Sigmoid colon (tissue), 7 donors: ENCODE results near the gene LRRC73. TPM values are rescaled to one million over a fixed set of nuclear protein-coding genes. Genes with fewer than 3 reads are reported as not detected.

ENCODE experiments used
- DNase-seq: peaks from one replicate; pipeline ENCODE4 v3.0.0-alpha.2; 2019
- H3K27ac ChIP-seq, 4 donors: fragments of 200-600 bp; sonication (generic); one replicate each; pipeline ENCODE4 v1.5.1; 2016 to 2019; ENCODE audit warnings: mild to moderate bottlenecking in 1 of 4
- H3K27me3 ChIP-seq, 3 donors: fragments of 200-600 bp; sonication (generic); one replicate each; pipeline ENCODE4 v1.5.1; 2019; ENCODE audit warnings: mild to moderate bottlenecking in 1 of 3
- H3K36me3 ChIP-seq, 4 donors: fragments of 200-600 bp; sonication (generic); one replicate each; pipeline ENCODE4 v1.5.1; 2016 to 2019
- H3K4me1 ChIP-seq, 4 donors: fragments of 200-600 bp; sonication (generic); one replicate each; pipeline ENCODE4 v1.5.1; 2017 to 2019
- H3K4me3 ChIP-seq, 4 donors: fragments of 200-600 bp; sonication (generic); one replicate each; pipeline ENCODE4 v1.5.1; 2017 to 2019; ENCODE audit warnings: mild to moderate bottlenecking in 2 of 4, moderate library complexity in 1 of 4
- H3K9me3 ChIP-seq, 4 donors: fragments of 200-600 bp in 3 of 4; sonication (generic) in 3 of 4; one replicate each; pipeline versions ENCODE4 v1.5.1 to v1.6.1; 2013 to 2019
- EP300 ChIP-seq, 4 donors: sonication (generic); formaldehyde crosslinking; IDR thresholded peaks; one replicate each; pipeline ENCODE4 v1.6.1; 2017; ENCODE audit warnings: antibody characterized with exemption in 4 of 4
- POLR2A ChIP-seq, 2 donors: fragments of 450-650 bp; IDR thresholded peaks; one replicate each; pipeline ENCODE4 v1.6.1; 2016; ENCODE audit warnings: antibody characterized with exemption in 2 of 2, mild to moderate bottlenecking in 2 of 2, moderate library complexity in 2 of 2
- POLR2AphosphoS5 ChIP-seq, 4 donors: sonication (generic); formaldehyde crosslinking; IDR thresholded peaks; one replicate each; pipeline ENCODE4 v1.6.1; 2017; ENCODE audit warnings: antibody characterized with exemption in 4 of 4
- WGBS, 2 donors: extraction: QIAGEN DNeasy Blood & Tissue Kit; methylation state at CpG; one replicate each; pipeline ENCODE4 v1.1.7; 2013; 5-methylcytosine and 5-hydroxymethylcytosine counted together
- intact Hi-C: fragments of 100-400 bp; cut with DNase I; formaldehyde crosslinking; loops from one replicate; pipeline ENCODE4 v1.15.1; 2023
- polyA plus RNA-seq, 3 donors: library from polyadenylated mRNA; stranded (reverse); fragments of 200-250 nt; gene quantifications; one replicate each; pipeline ENCODE4 v1.2.3, GENCODE V29; 2013
- total RNA-seq, 4 donors: library from RNA; depleted of rRNA; stranded (reverse); fragments of >200 nt; gene quantifications; one replicate each; pipeline ENCODE4 v1.1.0, GENCODE V29; 2016
- TF ChIP-seq, protein P1 (sequence below), 4 experiments: fragments of 450-650 bp in 3 of 4; fragments of 200-600 bp in 1 of 4; IDR thresholded peaks; one replicate each; pipeline ENCODE4 v1.5.1; 2016 to 2019; ENCODE audit warnings: antibody characterized with exemption in 4 of 4, mild to moderate bottlenecking in 3 of 4, moderate library complexity in 2 of 4
- donor health status: healthy with polysubstance abuse.
- donor health status: Bipolar disorder and iron deficiency.
- donor health status: healthy.

LRRC73 gene
- total and polyA plus RNA-seq, 7 donors, result 0.33 to 1.1 (median 0.47) TPM; not detected in 2

DNA sequence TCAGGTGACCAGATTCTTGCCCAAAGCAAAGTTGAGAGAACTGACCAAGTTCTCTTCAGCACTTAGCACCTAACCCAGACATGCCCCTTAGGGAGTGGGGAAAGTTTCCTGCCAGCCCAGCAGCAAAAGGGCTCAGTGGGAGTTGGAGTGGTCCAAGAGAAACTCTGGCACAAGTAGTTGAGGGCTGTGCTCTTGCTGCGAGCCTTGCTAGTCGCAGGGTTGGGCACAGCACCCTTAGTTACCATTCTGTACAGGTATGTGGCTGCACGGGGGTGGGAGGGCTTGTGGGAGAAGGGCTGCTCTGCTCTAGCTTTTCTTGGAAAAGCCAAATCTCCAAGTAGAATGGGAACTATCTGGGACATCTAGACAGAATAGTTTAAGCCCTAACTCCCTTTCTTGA is 13.1 kb upstream of the LRRC73 start:
- Histone ChIP-seq H3K9me3 (no peaks in the 10 kb centered on the region), H3K4me3 (no peak overlapping the region), H3K27ac (no peak overlapping the region), H3K27me3 (no peaks in the 10 kb centered on the region), H3K4me1 (peaks cover 0 to 7% (median 5%) of the 10 kb centered on the region in 4 donors), H3K36me3 (peaks cover 52 to 93% (median 64%) of the 10 kb centered on the region in 4 donors)
- TF ChIP-seq POLR2AphosphoS5 (IDR thresholded peaks at IDR 0.05) (no peak), EP300 (IDR thresholded peaks at IDR 0.05) (no peak), POLR2A (IDR thresholded peaks at IDR 0.05) (no peak)
- TF ChIP-seq, protein P1, sequence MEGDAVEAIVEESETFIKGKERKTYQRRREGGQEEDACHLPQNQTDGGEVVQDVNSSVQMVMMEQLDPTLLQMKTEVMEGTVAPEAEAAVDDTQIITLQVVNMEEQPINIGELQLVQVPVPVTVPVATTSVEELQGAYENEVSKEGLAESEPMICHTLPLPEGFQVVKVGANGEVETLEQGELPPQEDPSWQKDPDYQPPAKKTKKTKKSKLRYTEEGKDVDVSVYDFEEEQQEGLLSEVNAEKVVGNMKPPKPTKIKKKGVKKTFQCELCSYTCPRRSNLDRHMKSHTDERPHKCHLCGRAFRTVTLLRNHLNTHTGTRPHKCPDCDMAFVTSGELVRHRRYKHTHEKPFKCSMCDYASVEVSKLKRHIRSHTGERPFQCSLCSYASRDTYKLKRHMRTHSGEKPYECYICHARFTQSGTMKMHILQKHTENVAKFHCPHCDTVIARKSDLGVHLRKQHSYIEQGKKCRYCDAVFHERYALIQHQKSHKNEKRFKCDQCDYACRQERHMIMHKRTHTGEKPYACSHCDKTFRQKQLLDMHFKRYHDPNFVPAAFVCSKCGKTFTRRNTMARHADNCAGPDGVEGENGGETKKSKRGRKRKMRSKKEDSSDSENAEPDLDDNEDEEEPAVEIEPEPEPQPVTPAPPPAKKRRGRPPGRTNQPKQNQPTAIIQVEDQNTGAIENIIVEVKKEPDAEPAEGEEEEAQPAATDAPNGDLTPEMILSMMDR (IDR thresholded peaks at IDR 0.05), result no peak
- DNase-seq, result no peak
- WGBS, 2 donors, result 95 to 97% methylated on average over 3 of the region's 3 CpGs
- intact Hi-C loops, result no loop called here

DNA sequence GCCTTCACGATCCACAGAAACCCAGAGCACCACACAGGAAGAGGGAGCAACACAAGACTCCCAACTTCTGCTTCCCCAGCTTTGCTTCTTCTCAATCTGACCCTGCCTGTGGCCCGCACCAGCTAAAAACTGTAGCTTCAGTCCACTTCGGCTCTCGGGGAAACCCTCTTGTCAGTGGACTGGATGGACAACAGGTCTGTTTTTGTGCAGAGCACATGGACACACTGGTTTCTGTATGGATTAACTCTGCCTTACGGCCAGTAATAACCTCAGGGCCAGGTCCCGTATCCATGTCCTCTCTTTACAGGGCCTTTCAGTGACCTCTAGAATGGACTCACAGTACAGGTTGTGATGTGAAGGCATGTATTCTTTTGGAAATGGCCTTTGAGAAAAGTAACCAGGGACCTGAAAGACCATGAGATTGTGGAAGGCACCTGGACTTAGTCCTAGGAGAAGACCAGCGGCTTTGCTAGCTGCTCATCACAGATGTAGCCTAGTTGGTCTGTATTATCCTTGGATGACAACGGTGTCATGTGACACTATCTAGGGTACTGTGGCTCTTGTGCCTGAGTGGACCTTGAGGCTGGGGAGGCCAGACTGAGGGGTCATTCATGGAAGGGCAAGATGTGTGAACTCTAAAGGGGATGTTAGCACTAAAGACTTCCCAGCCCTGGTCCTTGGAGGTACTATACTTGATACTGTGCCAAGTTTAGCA is 12.6 kb upstream of the LRRC73 start:
- no peak for DNase-seq
- Histone ChIP-seq H3K36me3 (peaks cover 49 to 87% (median 59%) of the 10 kb centered on the region in 4 donors), H3K27me3 (no peaks in the 10 kb centered on the region), H3K9me3 (no peaks in the 10 kb centered on the region), H3K4me3 (no peak overlapping the region), H3K4me1 (peaks cover 0 to 13% (median 11%) of the 10 kb centered on the region in 4 donors), H3K27ac (no peak overlapping the region)
- intact Hi-C loops, result no loop called here
- WGBS, 2 donors, result 91 to 94% methylated on average over 8 of the region's 8 CpGs
- TF ChIP-seq EP300 (IDR thresholded peaks at IDR 0.05), result no peak
- no peak for TF ChIP-seq POLR2A (IDR thresholded peaks at IDR 0.05)
- TF ChIP-seq POLR2AphosphoS5 (IDR thresholded peaks at IDR 0.05), result no peak
- TF ChIP-seq, protein P1 (IDR thresholded peaks at IDR 0.05), result no peak

DNA sequence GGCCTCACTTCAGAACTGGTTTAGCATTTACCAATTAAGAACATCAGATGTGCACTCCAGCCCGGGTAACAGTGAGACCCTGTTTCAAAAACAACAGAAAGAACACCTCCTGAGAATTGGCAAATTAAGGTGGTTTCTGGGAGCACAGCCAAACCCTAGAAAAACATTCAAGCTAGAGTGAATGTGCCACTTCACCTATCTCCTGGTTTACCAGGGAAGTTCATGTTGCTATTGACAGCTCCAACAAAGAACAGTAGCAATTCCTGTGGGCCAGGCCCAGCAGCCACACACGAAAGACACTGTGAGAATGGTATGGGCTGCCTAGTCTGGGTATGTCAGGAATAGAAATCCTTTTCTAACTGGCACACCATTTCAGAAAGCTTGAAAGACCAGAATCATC is 11.7 kb upstream of the LRRC73 start:
- H3K36me3 ChIP-seq, result peaks cover 49 to 78% (median 51%) of the 10 kb centered on the region in 4 donors
- DNase-seq, result no peak
- H3K4me1 ChIP-seq, result peaks cover 0 to 16% (median 14%) of the 10 kb centered on the region in 4 donors
- no peaks in the 10 kb centered on the region for H3K27me3 ChIP-seq
- H3K9me3 ChIP-seq, result no peaks in the 10 kb centered on the region
- WGBS, 2 donors, result 79 to 92% methylated on average over 2 of the region's 2 CpGs
- H3K4me3 ChIP-seq, result no peak overlapping the region
- TF ChIP-seq, protein P1 (IDR thresholded peaks at IDR 0.05), result no peak
- TF ChIP-seq EP300 (IDR thresholded peaks at IDR 0.05), result no peak
- no peak for TF ChIP-seq POLR2AphosphoS5 (IDR thresholded peaks at IDR 0.05)
- no peak for TF ChIP-seq POLR2A (IDR thresholded peaks at IDR 0.05)
- no peak overlapping the region for H3K27ac ChIP-seq
- intact Hi-C loops, result no loop called here

DNA sequence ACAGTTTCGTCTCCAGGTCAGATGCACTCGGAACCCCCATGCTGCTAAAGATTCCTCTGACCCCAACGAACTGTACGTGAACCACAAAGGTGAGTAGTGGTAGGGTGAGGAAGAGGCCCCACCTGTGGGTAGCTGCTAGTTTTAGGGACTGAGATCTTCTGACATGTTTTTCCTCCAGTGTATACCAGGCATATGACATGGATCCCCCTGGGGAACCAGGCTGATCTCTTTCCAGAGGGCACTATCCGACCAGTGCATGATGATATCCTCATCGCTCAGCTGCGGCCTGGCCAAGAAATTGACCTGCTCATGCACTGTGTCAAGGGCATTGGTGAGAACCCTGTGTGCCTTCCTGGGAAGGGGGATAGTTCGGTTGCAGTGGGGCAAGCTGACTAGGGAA is 10.0 kb upstream of the LRRC73 start:
- DNase-seq, result no peak
- H3K27ac ChIP-seq, result no peak overlapping the region
- WGBS, 2 donors, result 94 to 97% methylated on average over 8 of the region's 8 CpGs
- TF ChIP-seq POLR2A (IDR thresholded peaks at IDR 0.05) (no peak), EP300 (IDR thresholded peaks at IDR 0.05) (no peak), POLR2AphosphoS5 (IDR thresholded peaks at IDR 0.05) (no peak)
- TF ChIP-seq, protein P1 (IDR thresholded peaks at IDR 0.05), result no peak
- H3K4me1 ChIP-seq, result peaks cover 0 to 30% (median 26%) of the 10 kb centered on the region in 4 donors
- intact Hi-C loops, result no loop called here
- no peak overlapping the region for H3K4me3 ChIP-seq
- H3K27me3 ChIP-seq, result no peaks in the 10 kb centered on the region
- H3K9me3 ChIP-seq, result no peaks in the 10 kb centered on the region
- peaks cover 49 to 66% (median 52%) of the 10 kb centered on the region in 4 donors for H3K36me3 ChIP-seq
